Spinal cord (tissue), 4 donors: ENCODE results near the gene TECPR2. TPM values are rescaled to one million over a fixed set of nuclear protein-coding genes. Genes with fewer than 3 reads are reported as not detected.

ENCODE experiments used
- polyA plus RNA-seq, 2 donors: library from polyadenylated mRNA; unstranded; fragments of 120-200 nt; gene quantifications; one replicate each; pipeline ENCODE4 v1.2.1, GENCODE V29; 2013; ENCODE audit not compliant: insufficient read length in 2 of 2
- small RNA-seq: library from RNA; depleted of rRNA; stranded (forward); fragments of <200 nt; gene quantifications from one replicate; pipeline ENCODE3, GENCODE V24; 2014; ENCODE audit warnings: low replicate concordance
- total RNA-seq, 2 donors: library from RNA; depleted of rRNA in 1 of 2; stranded (reverse); fragments of 120-200 nt in 1 of 2; fragments of >200 nt in 1 of 2; gene quantifications; one replicate each; pipeline versions ENCODE4 v1.2.3 to v1.2.4, GENCODE V29; 2013 to 2014

The TECPR2 gene
- total and polyA plus RNA-seq, 4 donors, result 19.4 to 48.8 (median 34.6) TPM

Small RNA genes lying within 50 kb of the gene (small RNA-seq; reads per million reads assigned to genes)
- not detected for gene MIR4309

Other genes with a start within 250 kb of the TECPR2 start
- gene WDR20, start 223.0 kb upstream of the TECPR2 start, total RNA-seq, result 10 to 100 TPM; 20.4 to 29.5 TPM
- 10 to 100 TPM; 32.3 to 33.1 TPM for gene WDR20, start 223.0 kb upstream of the TECPR2 start, polyA plus RNA-seq
- gene MOK, start 57.8 kb upstream of the TECPR2 start, total RNA-seq, result 10 to 100 TPM; 19.5 to 44.5 TPM
- gene MOK, start 57.8 kb upstream of the TECPR2 start, polyA plus RNA-seq, result 10 to 100 TPM; 44.6 to 57.5 TPM
- 10 to 100 TPM in 1 of 2 donors, 1 to 10 TPM in 1; 8.8 to 12.3 TPM for gene ZNF839, start 43.2 kb upstream of the TECPR2 start, total RNA-seq
- gene ZNF839, start 43.2 kb upstream of the TECPR2 start, polyA plus RNA-seq, result 10 to 100 TPM; 11.2 to 16.3 TPM
- 10 to 100 TPM; 31.5 to 36.0 TPM for gene CINP, start 51 bp upstream of the TECPR2 start, total RNA-seq
- gene CINP, start 51 bp upstream of the TECPR2 start, polyA plus RNA-seq, result 10 to 100 TPM; 46.2 to 47.3 TPM
- 10 to 100 TPM; 14.9 to 24.8 TPM for gene ANKRD9, start 146.8 kb downstream of the TECPR2 start, total RNA-seq
- gene ANKRD9, start 146.8 kb downstream of the TECPR2 start, polyA plus RNA-seq, result 10 to 100 TPM; 42.5 to 48.7 TPM
- gene RCOR1, start 229.7 kb downstream of the TECPR2 start, total RNA-seq, result 10 to 100 TPM; 13.7 to 15.4 TPM
- 10 to 100 TPM; 18.4 to 19.1 TPM for gene RCOR1, start 229.7 kb downstream of the TECPR2 start, polyA plus RNA-seq